ENCODE data around the gene PALD1.
"Not testable (repeated sequence)": the region's sequence is repeated elsewhere in the genome, so short reads cannot be mapped to it uniquely, and the experiment has no call there.

The PALD1 gene

DNA sequence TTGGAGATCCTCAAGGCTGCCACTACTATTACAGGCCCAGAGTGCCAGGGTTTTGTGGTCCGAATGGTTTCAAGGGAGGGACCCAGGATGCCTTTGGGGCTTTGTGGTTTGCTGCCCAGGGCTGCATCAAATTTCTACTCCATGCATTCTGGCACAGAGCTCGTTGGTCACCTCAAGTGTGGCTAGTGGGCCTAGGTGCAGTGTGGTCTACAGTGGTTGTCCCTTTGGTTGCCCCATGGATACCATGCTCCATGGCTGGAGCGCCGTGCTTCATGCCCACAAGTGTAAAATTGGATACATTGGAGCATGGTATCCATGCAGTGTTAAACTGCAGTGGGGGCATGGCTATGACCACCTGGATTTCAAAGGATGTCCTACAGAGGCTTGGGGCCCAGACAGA, 129.4 kb downstream of the PALD1 start:
- DNase-seq (ENCODE audit: low spot score) = no peak

DNA sequence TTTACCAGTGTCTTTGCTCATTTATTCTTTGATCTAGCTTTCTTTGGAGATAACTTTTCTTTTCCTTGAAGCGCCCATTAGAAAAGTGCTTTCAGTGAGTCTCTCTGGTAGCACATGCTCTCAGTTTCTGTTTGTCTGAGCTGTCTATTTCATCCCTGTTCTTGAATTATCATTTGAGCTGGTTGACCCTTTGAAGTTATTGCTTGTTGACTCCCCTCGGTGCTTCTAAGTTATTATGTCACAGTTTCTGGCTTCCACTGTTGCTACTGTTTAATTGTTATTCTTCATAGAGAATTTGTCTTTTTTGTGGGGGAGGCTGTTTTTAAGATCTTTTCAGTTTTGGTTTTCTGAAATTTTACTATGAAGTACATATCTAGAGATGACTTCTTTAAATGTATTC, 135.4 kb downstream of the PALD1 start:
- DNase-seq (ENCODE audit: low spot score) = no peak

DNA sequence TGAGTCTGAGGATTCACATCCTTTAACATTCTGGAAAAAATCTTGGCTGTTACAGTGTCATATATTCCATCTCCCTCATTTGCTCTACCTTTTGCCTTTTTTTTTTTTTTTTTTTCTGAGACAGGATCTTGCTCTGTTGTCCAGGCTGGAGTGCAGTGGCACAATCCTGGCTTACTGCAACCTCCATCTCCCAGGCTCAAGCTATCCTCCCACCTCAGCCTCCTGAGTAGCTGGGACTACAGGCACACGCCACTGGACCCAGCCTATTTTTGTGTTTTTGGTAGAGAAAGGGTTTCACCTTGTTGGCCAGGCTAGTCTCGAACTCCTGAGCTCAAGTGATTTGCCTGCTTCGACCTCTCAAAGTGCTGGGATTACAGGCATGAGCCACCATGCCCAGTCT, 135.8 kb downstream of the PALD1 start:
- not testable (repeated sequence) for DNase-seq (ENCODE audit: low spot score)

DNA sequence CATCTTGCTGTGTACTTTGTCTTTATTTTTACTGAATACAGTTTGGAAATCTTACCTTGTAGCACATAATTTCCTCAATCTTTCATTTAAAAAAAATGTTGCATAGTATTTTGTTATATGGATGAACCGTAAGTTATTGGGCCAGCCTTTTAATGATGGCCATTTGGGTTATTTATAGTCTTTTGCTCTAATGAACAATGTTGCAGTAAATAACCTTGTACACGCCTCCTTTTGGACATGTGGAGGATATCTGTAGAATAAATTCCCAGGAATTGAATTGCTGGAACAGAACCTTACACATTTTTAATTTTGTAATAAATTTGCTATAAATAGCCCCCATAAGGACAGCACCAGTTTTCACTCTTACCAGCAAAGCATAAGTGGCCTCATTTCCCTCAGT, 136.6 kb downstream of the PALD1 start:
- DNase-seq (ENCODE audit: low spot score) = no peak

DNA sequence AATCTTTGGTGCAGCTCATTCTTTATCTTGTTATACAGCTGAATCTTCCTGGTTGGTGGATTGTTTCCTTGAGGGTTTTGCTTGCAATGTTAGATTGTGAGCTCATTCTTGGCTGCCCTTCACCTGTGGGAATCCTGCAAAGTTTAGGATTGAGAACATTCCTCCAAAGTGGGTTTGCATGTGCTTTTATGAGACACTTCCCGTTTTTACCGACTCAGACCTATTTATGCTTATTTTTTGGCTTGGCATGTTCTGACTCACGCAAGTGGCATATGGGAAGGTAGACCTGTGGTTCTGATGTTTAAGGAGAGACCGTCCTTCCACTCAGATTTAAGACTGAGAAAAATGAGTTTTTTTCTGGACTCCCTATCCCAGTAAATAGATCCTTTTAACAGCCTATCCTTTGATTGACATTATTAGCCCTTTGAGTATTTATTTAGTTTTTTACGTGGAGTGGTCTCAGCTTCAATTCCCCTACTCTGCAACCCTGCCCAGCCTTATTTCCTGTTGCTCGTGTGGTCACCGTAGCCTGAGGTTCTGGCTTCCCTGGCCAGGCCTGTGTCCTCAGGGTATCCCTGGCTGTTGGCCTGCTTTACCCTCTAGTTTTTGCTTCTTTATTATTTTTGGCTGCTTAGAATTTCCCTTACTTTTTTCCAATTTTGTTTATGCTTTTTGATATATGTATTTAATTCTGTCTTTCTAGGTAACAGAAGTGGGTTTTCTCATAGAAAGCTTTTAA, 137.4 kb downstream of the PALD1 start:
- DNase-seq (ENCODE audit: low spot score) = no peak

DNA sequence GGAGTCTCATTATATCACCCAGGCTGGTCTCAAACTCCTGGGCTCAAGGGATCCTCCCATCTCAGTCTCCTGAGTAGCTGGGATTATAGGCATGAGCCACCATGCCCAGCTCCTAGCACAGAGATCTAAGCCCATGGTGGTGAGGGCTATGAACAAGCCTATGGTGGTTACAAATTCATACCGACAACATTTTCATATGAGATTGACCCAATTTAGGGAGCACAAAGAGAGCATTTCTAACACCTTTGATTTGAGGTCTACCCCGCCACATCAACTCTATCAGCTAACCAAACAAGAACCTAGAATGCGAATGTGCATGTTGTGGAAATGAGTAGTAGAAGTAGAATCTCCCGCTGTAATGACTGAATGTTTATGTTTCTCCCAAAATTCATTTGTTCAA, 138.2 kb downstream of the PALD1 start:
- DNase-seq (ENCODE audit: low spot score) = no peak

Measured in iPS-NIHi11 (cell line).